GM12865 (cell line): ENCODE data around the gene CASKIN2.

Source experiments
- DNase-seq: peaks from one replicate; pipeline ENCODE4 v3.0.0; 2010; ENCODE audit warnings: low read depth
- H3K4me3 ChIP-seq: 2 replicates; pipeline ENCODE4 v1.5.1; 2011; ENCODE audit warnings: mild to moderate bottlenecking, low read depth, low read length, control low read depth
- TF ChIP-seq, protein P1 (sequence below): IDR thresholded peaks from 2 replicates; pipeline ENCODE4 v1.5.1; 2011; ENCODE audit warnings: low read length, control low read depth, low read depth, inconsistent platforms; ENCODE audit not compliant: insufficient read depth; ENCODE audit errors: missing control alignments

The CASKIN2 gene

DNA sequence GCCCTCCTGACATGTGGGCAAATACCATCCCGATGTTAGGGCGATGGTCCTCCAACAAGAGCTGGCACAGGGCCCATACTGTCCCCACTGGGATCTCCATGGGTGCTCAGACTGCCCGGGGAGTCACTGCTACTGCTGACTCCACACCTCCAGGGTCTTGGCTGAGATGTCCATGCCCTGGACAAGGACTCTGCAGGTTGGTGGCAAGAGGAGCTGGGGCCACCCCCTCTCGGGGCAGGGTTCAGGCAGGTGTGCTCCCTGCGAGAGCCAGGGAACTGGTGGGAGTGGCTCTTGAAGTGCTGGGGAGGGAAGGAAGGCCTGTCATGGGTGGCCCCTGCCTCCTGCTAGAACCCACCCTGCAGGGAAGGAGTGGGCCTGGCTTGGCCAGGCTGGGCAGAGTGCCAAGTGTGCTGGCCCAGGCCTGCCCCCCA is 6.4 kb downstream of the CASKIN2 start:
- TF ChIP-seq, protein P1, sequence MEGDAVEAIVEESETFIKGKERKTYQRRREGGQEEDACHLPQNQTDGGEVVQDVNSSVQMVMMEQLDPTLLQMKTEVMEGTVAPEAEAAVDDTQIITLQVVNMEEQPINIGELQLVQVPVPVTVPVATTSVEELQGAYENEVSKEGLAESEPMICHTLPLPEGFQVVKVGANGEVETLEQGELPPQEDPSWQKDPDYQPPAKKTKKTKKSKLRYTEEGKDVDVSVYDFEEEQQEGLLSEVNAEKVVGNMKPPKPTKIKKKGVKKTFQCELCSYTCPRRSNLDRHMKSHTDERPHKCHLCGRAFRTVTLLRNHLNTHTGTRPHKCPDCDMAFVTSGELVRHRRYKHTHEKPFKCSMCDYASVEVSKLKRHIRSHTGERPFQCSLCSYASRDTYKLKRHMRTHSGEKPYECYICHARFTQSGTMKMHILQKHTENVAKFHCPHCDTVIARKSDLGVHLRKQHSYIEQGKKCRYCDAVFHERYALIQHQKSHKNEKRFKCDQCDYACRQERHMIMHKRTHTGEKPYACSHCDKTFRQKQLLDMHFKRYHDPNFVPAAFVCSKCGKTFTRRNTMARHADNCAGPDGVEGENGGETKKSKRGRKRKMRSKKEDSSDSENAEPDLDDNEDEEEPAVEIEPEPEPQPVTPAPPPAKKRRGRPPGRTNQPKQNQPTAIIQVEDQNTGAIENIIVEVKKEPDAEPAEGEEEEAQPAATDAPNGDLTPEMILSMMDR: no peak
- DNase-seq: no peak
- H3K4me3 ChIP-seq: no peak overlapping the region

DNA sequence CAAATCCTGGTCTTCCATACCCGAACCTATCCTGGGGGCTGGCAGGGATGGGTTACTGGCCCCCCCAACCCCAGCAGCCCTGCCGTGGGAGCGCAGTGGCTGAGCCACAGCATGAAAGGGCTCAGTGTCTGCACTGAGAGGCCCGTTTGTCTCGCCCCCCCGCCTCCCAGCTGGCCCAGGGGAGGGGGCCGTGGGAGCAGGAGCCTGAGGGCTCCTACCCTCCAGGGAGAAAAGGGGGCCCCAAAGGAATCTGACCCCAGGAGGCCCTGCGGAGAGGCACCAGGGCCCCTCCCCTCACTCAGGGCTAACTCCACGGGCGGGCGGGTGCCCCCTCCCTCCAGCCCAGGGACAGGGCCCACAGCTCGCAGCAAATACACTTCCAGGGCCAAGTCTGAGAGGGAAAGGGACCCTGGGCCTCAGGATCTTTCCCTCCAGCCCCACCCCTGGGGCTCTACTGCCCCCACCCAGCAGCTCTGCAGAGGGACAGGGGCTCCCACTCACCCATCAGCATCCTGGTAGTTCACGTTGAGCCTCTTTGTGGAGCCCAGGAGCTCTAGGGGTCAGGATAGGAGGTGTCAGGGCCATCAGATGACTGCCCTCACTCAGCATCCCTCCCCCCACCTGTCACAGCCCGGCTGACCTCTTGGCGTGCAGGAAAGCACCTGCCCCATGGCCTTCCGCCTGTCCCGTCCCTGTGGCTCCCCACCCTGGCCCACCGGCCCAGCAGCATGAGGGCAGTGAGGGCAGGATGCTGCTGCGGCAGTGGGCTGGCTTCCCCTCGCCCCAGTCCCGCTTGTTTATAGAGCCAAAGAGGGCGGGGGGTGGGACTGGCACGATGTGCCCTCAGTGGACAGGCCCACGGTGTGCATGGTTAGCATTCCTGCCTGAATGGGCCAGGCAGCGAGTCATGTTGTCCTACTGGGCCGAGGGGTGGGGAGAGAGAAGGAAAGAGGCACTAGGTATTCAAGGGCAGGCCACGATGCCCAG is 7.3 kb downstream of the CASKIN2 start:
- TF ChIP-seq, protein P1: no peak
- no peak for DNase-seq
- H3K4me3 ChIP-seq: no peak overlapping the region

DNA sequence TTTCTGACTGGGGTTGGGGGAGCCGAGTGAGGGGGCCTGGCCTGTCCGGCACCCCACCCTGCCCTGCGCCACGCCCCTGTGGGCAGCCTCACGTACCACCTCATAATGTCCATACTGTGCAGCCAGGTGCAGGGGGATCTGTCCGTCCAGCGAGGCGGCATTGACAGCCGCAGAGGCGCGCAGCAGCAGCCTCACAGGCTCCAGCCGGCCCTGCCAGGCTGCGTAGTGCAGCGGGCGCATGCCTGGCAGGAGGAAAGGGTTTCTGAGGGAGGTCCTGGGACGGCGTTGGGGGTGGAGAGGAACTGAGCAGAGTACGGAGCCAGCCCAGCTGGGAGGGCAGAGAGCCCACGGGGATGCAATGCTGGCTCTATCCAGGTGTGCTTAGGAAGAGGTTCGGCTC is 8.4 kb downstream of the CASKIN2 start:
- H3K4me3 ChIP-seq: no peak overlapping the region
- no peak for DNase-seq
- TF ChIP-seq, protein P1: no peak

DNA sequence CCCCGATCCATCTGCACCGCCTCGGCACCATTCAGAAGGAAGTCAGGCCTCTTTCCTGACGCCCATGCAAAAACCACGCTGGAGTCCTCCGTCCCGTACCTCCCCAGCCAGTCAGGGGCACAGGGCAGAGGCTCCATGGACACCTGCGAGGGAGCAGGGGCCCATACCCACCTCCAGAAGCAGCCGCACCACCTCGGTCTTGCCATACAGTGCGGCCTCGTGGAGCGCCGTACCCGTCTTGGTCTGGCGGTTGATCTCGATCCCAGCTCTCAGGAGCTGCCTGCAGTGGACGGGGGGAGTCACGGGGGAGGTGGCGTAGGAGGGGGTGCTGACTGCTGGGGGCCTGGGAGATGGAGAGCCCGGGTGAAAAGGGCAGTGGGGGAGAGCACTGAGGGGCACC is 9.2 kb downstream of the CASKIN2 start:
- DNase-seq: no peak
- H3K4me3 ChIP-seq: no peak overlapping the region
- TF ChIP-seq, protein P1: no peak

DNA sequence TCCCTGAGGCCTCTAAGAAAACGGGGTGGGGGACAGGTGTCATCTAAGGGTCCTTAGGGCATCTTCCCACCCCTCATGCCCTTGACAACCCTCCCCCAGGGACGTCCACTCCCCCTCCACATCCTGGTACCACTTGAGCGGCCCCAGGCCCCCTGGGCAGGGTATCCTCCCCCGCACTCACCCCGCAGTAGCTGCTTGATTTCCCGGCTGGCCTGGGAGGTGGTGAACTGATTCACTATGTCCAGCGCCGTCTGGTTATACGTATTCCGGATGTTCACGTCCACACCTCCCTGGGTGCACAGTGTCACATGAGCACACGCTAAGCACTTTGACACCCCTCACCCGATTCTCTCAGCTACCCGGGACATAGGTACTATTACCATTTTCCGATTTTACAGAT is 9.7 kb downstream of the CASKIN2 start:
- H3K4me3 ChIP-seq: no peak overlapping the region
- DNase-seq: no peak
- TF ChIP-seq, protein P1: no peak

DNA sequence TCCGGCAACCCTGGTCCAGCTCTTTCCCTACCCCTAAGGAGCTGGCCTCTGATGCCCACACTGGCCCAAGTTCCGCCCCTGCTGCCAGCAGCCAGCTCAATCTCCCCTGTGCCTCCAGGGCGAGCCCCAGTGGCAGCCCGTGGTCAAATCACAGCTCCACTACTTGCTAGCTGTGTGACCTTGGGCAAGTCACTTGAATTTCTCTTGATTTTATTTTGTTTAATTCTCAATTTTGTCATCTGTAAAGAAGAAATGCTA is 10.3 kb downstream of the CASKIN2 start:
- no peak for DNase-seq
- no peak overlapping the region for H3K4me3 ChIP-seq
- TF ChIP-seq, protein P1: no peak
